Esophagus squamous epithelium (tissue), 4 donors: Measurements from ENCODE around the gene CACNB2.

Source experiments
- POLR2A ChIP-seq, 4 donors: fragments of 450-650 bp; IDR thresholded peaks; one replicate each; pipeline ENCODE4 v1.6.1; 2017; ENCODE audit warnings: antibody characterized with exemption in 4 of 4, mild to moderate bottlenecking in 4 of 4, moderate library complexity in 3 of 4
- TF ChIP-seq, protein P1 (sequence below), 6 experiments: fragments of 450-650 bp in 4 of 6; fragments of 200-600 bp in 2 of 6; sonication (generic) in 2 of 6; IDR thresholded peaks; one replicate each; pipeline ENCODE4 v1.5.1; 2016 to 2019; ENCODE audit warnings: antibody characterized with exemption in 6 of 6, mild to moderate bottlenecking in 4 of 6, moderate library complexity in 4 of 6

DNA sequence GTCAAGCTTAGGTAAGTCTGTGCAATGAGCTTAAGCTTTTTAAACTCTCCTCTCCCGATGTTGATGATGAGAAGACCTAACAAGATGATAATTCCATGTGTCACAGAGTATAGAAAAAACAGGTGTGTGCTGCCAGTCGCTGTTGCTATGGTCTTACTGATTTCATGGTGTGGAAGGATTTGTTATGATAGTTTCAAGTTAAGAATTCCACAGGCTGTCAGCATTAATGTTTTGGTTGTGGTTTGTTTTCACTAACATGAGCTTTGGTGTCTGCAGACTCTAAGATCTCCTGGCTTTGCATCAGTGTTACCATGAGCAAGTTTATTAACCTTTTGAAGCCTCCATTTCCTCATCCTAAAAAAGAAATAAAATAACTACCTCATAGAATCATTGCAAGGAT is 387.5 kb downstream of the CACNB2 start:
- TF ChIP-seq, protein P1, sequence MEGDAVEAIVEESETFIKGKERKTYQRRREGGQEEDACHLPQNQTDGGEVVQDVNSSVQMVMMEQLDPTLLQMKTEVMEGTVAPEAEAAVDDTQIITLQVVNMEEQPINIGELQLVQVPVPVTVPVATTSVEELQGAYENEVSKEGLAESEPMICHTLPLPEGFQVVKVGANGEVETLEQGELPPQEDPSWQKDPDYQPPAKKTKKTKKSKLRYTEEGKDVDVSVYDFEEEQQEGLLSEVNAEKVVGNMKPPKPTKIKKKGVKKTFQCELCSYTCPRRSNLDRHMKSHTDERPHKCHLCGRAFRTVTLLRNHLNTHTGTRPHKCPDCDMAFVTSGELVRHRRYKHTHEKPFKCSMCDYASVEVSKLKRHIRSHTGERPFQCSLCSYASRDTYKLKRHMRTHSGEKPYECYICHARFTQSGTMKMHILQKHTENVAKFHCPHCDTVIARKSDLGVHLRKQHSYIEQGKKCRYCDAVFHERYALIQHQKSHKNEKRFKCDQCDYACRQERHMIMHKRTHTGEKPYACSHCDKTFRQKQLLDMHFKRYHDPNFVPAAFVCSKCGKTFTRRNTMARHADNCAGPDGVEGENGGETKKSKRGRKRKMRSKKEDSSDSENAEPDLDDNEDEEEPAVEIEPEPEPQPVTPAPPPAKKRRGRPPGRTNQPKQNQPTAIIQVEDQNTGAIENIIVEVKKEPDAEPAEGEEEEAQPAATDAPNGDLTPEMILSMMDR (IDR thresholded peaks at IDR 0.05) = no peak
- TF ChIP-seq POLR2A (IDR thresholded peaks at IDR 0.05) = no peak
